ENCODE measurements around the gene COLQ. TPM values are rescaled to one million over a fixed set of nuclear protein-coding genes. Genes with fewer than 3 reads are reported as not detected.
"Not testable (repeated sequence)": the region's sequence is repeated elsewhere in the genome, so short reads cannot be mapped to it uniquely, and the experiment has no call there.

Gene COLQ
- total and polyA plus RNA-seq, 11 donors = 2.1 to 33.0 (median 10.7) TPM

- H3K36me3 ChIP-seq = peaks cover 0 to 13% (median 7%) of the 10 kb centered on the region in 9 donors
- intact Hi-C loops (cut with DNase I) = no loop called here
- no peak for ATAC-seq
- no peak overlapping the region for H3K27ac ChIP-seq
- no peak overlapping the region for H3K4me3 ChIP-seq
- WGBS, 4 donors = 94 to 98% (median 96%) methylated on average over 4 of the region's 4 CpGs
- no peaks in the 10 kb centered on the region for H3K27me3 ChIP-seq
- H3K4me1 ChIP-seq = no peaks in the 10 kb centered on the region
- TF ChIP-seq POLR2A (IDR thresholded peaks at IDR 0.05) = no peak
- TF ChIP-seq CTCF (IDR thresholded peaks at IDR 0.05) = no peak
- no peaks in the 10 kb centered on the region for H3K9me3 ChIP-seq
- DNase-seq = no peak
Observed at GRCh38 chr3:15486979-15487378, 34.5 kb downstream of the COLQ start.

- Histone ChIP-seq H3K9me3 (peaks cover 0 to 3% (median 0%) of the 10 kb centered on the region in 12 donors), H3K4me1 (no peaks in the 10 kb centered on the region), H3K4me3 (no peak overlapping the region), H3K27ac (no peak overlapping the region), H3K36me3 (peaks cover 0 to 13% (median 7%) of the 10 kb centered on the region in 9 donors), H3K27me3 (no peaks in the 10 kb centered on the region)
- WGBS, 4 donors = 55 to 76% (median 65%) methylated on average over 2 of the region's 2 CpGs
- ATAC-seq = no peak
- intact Hi-C loops (cut with DNase I) = no loop called here
- no peak for DNase-seq
- TF ChIP-seq CTCF (IDR thresholded peaks at IDR 0.05) (no peak), POLR2A (IDR thresholded peaks at IDR 0.05) (no peak)
Observed at GRCh38 chr3:15486020-15486419, 35.5 kb downstream of the COLQ start.

- H3K36me3 ChIP-seq = peaks cover 0 to 13% (median 7%) of the 10 kb centered on the region in 9 donors
- WGBS, 4 donors = 95 to 96% (median 95%) methylated on average over 6 of the region's 6 CpGs
- intact Hi-C loops (cut with DNase I); H3K27me3 ChIP-seq; H3K4me1 ChIP-seq; DNase-seq; ATAC-seq; H3K9me3 ChIP-seq; H3K4me3 ChIP-seq; H3K27ac ChIP-seq: not testable (repeated sequence)
Observed at GRCh38 chr3:15484551-15484950, 37.0 kb downstream of the COLQ start.

GRCh38 chr3:15479400-15480224 lies 41.9 kb downstream of the COLQ start:
- Histone ChIP-seq H3K36me3 (peaks cover 0 to 5% (median 0%) of the 10 kb centered on the region in 9 donors), H3K9me3 (peaks cover 0 to 6% (median 0%) of the 10 kb centered on the region in 12 donors), H3K4me1 (peaks cover 0 to 34% (median 16%) of the 10 kb centered on the region in 12 donors), H3K4me3 (no peak overlapping the region), H3K27ac (no peak overlapping the region), H3K27me3 (no peaks in the 10 kb centered on the region)
- DNase-seq (no peak), ATAC-seq (no peak)
- no peak for TF ChIP-seq CTCF (IDR thresholded peaks at IDR 0.05)
- no peak for TF ChIP-seq POLR2A (IDR thresholded peaks at IDR 0.05)
- intact Hi-C loops (cut with DNase I) = loop anchor here in 1 of 10 donors (2.0 kb wide), 1 partner anchor 13 kb away; no protein-coding TSS in a partner anchor

Data from heart left ventricle (tissue), 16 donors.